Measurements from ENCODE around the gene OR6B2. TPM values are rescaled to one million over a fixed set of nuclear protein-coding genes. Genes with fewer than 3 reads are reported as not detected.

The OR6B2 gene
- total and polyA plus RNA-seq, 2 experiments from 2014 or later = not detected

GRCh38 chr2:240018071-240018750, 12.0 kb downstream of the OR6B2 start:
- H3K9me2 ChIP-seq (ENCODE audit: insufficient read depth) = no peaks in the 10 kb centered on the region
- DNase-seq = no peak
- WGBS, 2 experiments (ENCODE audit: low coverage in 1 of 2, low lambda C conversion rate in 2 of 2, missing lambda C conversion rate in 2 of 2) = 85 to 86% methylated on average over 11 of the region's 11 CpGs
- H3K27me3 ChIP-seq (replicated peaks; ENCODE audit: insufficient read depth) = no peaks in the 10 kb centered on the region
- peaks cover 3% of the 10 kb centered on the region; the same call in 1 of the 2 replicates for H3K4me1 ChIP-seq (ENCODE audit: insufficient read depth)
- no peak overlapping the region for H3K4me2 ChIP-seq (ENCODE audit: unreplicated experiment)
- peaks cover 19% of the 10 kb centered on the region; the same call in 1 of the 2 replicates for H3K36me3 ChIP-seq (ENCODE audit: low read depth)
- no peak overlapping the region for H2AFZ ChIP-seq
- H3K9ac ChIP-seq = no peak overlapping the region
- peaks cover 38% of the 10 kb centered on the region for H3K79me2 ChIP-seq (ENCODE audit: insufficient read depth)
- no peaks in the 10 kb centered on the region for H3K9me3 ChIP-seq (ENCODE audit: low read depth)
- no peaks in the 10 kb centered on the region for H4K20me1 ChIP-seq (ENCODE audit: insufficient read depth)
- H3K4me3 ChIP-seq = no peak overlapping the region
- TF ChIP-seq EZH2phosphoT487 (IDR thresholded peaks at IDR 0.05; ENCODE audit: insufficient read depth, low read depth) = no peak
- no peak for TF ChIP-seq EZH2 (IDR thresholded peaks at IDR 0.05; ENCODE audit: insufficient read depth, poor library complexity, severe bottlenecking)
- in situ Hi-C loops (cut with MboI) = no loop called here
- no peak overlapping the region for H3K27ac ChIP-seq
- no peaks in the 10 kb centered on the region for H3F3A ChIP-seq (ENCODE audit: insufficient read depth)

GRCh38 chr2:240014327-240014726, 15.9 kb downstream of the OR6B2 start:
- Histone ChIP-seq H3F3A (ENCODE audit: insufficient read depth) (no peaks in the 10 kb centered on the region), H3K27me3 (replicated peaks; ENCODE audit: insufficient read depth) (no peaks in the 10 kb centered on the region), H3K9me2 (ENCODE audit: insufficient read depth) (no peaks in the 10 kb centered on the region), H3K27ac (no peak overlapping the region), H3K4me3 (no peak overlapping the region), H3K9me3 (ENCODE audit: low read depth) (no peaks in the 10 kb centered on the region), H3K9ac (no peak overlapping the region), H3K36me3 (ENCODE audit: low read depth) (peaks cover 31% of the 10 kb centered on the region), H3K4me1 (ENCODE audit: insufficient read depth) (no peaks in the 10 kb centered on the region), H3K79me2 (ENCODE audit: insufficient read depth) (peaks cover 4% of the 10 kb centered on the region; the same call in 1 of the 2 replicates), H3K4me2 (ENCODE audit: unreplicated experiment) (no peak overlapping the region), H2AFZ (no peak overlapping the region), H4K20me1 (ENCODE audit: insufficient read depth) (no peaks in the 10 kb centered on the region)
- 91 to 93% methylated on average over 9 of the region's 9 CpGs for WGBS, 2 experiments (ENCODE audit: low coverage in 1 of 2, low lambda C conversion rate in 2 of 2, missing lambda C conversion rate in 2 of 2)
- DNase-seq = no peak
- in situ Hi-C loops (cut with MboI) = no loop called here
- TF ChIP-seq EZH2 (IDR thresholded peaks at IDR 0.05; ENCODE audit: insufficient read depth, poor library complexity, severe bottlenecking) = no peak
- no peak for TF ChIP-seq EZH2phosphoT487 (IDR thresholded peaks at IDR 0.05; ENCODE audit: insufficient read depth, low read depth)

GRCh38 chr2:240013343-240013742, 16.9 kb downstream of the OR6B2 start:
- Histone ChIP-seq H3K4me1 (ENCODE audit: insufficient read depth) (no peaks in the 10 kb centered on the region), H3K27ac (no peak overlapping the region), H3K79me2 (ENCODE audit: insufficient read depth) (no peaks in the 10 kb centered on the region), H2AFZ (no peak overlapping the region), H4K20me1 (ENCODE audit: insufficient read depth) (no peaks in the 10 kb centered on the region), H3K9ac (no peak overlapping the region), H3K9me2 (ENCODE audit: insufficient read depth) (no peaks in the 10 kb centered on the region), H3F3A (ENCODE audit: insufficient read depth) (no peaks in the 10 kb centered on the region), H3K4me2 (ENCODE audit: unreplicated experiment) (no peak overlapping the region), H3K27me3 (replicated peaks; ENCODE audit: insufficient read depth) (no peaks in the 10 kb centered on the region), H3K36me3 (ENCODE audit: low read depth) (peaks cover 26% of the 10 kb centered on the region), H3K4me3 (no peak overlapping the region), H3K9me3 (ENCODE audit: low read depth) (no peaks in the 10 kb centered on the region)
- DNase-seq = peak; percentile 38
- TF ChIP-seq EZH2 (IDR thresholded peaks at IDR 0.05; ENCODE audit: insufficient read depth, poor library complexity, severe bottlenecking) (no peak), EZH2phosphoT487 (IDR thresholded peaks at IDR 0.05; ENCODE audit: insufficient read depth, low read depth) (no peak)
- 98 to 100% methylated on average over 1 of the region's 1 CpG for WGBS, 2 experiments (ENCODE audit: low coverage in 1 of 2, low lambda C conversion rate in 2 of 2, missing lambda C conversion rate in 2 of 2)
- in situ Hi-C loops (cut with MboI) = no loop called here

GRCh38 chr2:240002983-240003382, 27.2 kb downstream of the OR6B2 start:
- no peak overlapping the region for H3K4me3 ChIP-seq
- H3K79me2 ChIP-seq (ENCODE audit: insufficient read depth) = 0 out of 2 replicates have a peak, but pooled peaks cover 3% of the 10 kb centered on the region
- in situ Hi-C loops (cut with MboI) = no loop called here
- no peaks in the 10 kb centered on the region for H4K20me1 ChIP-seq (ENCODE audit: insufficient read depth)
- H3K9ac ChIP-seq = no peak overlapping the region
- TF ChIP-seq EZH2phosphoT487 (IDR thresholded peaks at IDR 0.05; ENCODE audit: insufficient read depth, low read depth) = no peak
- TF ChIP-seq EZH2 (IDR thresholded peaks at IDR 0.05; ENCODE audit: insufficient read depth, poor library complexity, severe bottlenecking) = no peak
- H3K27ac ChIP-seq = no peak overlapping the region
- H3K36me3 ChIP-seq (ENCODE audit: low read depth) = peaks cover 18% of the 10 kb centered on the region; the same call in 1 of the 2 replicates
- no peaks in the 10 kb centered on the region for H3K4me1 ChIP-seq (ENCODE audit: insufficient read depth)
- H3K9me2 ChIP-seq (ENCODE audit: insufficient read depth) = no peaks in the 10 kb centered on the region
- no peaks in the 10 kb centered on the region for H3K27me3 ChIP-seq (replicated peaks; ENCODE audit: insufficient read depth)
- H3K4me2 ChIP-seq (ENCODE audit: unreplicated experiment) = no peak overlapping the region
- 82 to 83% methylated on average over 7 of the region's 7 CpGs for WGBS, 2 experiments (ENCODE audit: low coverage in 1 of 2, low lambda C conversion rate in 2 of 2, missing lambda C conversion rate in 2 of 2)
- DNase-seq = no peak
- no peaks in the 10 kb centered on the region for H3F3A ChIP-seq (ENCODE audit: insufficient read depth)
- H3K9me3 ChIP-seq (ENCODE audit: low read depth) = no peaks in the 10 kb centered on the region
- no peak overlapping the region for H2AFZ ChIP-seq
